Fibroblast of lung (primary cell): Measurements from ENCODE around the gene METTL15.

Experiments
- EZH2 ChIP-seq: IDR thresholded peaks from 2 replicates; pipeline ENCODE4 v1.5.1; 2012; ENCODE audit warnings: low read length, control low read depth, mild to moderate bottlenecking; ENCODE audit errors: missing control alignments
- TF ChIP-seq, protein P1 (sequence below), 2 donors: IDR thresholded peaks in 1 of 2; conservative IDR thresholded peaks in 1 of 2; 1 replicate in 1 of 2; 2 replicates in 1 of 2; pipeline ENCODE4 v1.5.1; 2011 to 2012; ENCODE audit warnings: low read length in 2 of 2, control low read depth in 1 of 2, inconsistent platforms in 1 of 2, low read depth in 1 of 2, mild to moderate bottlenecking in 1 of 2

DNA sequence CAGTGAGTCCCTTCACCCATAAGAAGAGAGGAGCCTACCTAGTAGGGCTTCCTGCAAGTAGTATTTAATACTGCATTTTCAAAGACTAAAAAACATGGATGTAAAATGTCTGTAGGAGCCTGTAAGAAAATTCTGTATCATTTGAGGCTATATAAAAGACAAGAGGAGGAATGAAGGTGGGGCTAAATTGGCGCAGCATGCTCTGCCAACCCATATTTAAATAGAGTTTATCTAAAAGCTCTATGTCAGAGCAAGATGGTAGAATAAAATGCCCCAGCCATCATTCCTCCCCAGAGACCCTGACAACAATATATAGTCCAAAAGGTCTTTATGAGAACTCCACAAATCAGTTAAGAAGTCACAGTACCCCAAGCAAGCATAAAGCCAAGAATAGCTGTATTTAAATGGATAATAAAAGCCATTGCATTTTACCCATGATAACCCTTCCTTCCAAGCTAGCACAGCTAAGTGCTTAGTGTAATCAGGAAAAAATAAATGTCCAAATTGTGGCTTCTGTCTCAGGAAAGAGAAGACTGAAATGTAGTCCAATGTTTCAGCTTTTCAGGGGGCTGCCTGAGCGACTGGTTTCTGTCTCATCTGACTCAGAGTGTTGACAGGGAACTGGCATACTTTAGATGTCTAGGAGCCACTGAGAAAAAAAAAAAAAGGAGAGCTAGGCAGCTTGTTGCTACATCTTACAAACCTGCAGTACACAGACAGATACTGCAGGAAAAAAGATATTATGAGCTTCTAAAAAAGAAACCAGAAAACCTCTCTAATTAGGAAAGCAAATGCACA is 258.6 kb downstream of the METTL15 start:
- TF ChIP-seq, protein P1, sequence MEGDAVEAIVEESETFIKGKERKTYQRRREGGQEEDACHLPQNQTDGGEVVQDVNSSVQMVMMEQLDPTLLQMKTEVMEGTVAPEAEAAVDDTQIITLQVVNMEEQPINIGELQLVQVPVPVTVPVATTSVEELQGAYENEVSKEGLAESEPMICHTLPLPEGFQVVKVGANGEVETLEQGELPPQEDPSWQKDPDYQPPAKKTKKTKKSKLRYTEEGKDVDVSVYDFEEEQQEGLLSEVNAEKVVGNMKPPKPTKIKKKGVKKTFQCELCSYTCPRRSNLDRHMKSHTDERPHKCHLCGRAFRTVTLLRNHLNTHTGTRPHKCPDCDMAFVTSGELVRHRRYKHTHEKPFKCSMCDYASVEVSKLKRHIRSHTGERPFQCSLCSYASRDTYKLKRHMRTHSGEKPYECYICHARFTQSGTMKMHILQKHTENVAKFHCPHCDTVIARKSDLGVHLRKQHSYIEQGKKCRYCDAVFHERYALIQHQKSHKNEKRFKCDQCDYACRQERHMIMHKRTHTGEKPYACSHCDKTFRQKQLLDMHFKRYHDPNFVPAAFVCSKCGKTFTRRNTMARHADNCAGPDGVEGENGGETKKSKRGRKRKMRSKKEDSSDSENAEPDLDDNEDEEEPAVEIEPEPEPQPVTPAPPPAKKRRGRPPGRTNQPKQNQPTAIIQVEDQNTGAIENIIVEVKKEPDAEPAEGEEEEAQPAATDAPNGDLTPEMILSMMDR (conservative IDR thresholded peaks at IDR 0.05 in 1 of 2, IDR thresholded peaks at IDR 0.05 in 1 of 2; ENCODE audit: low read depth in 1 of 2, low read length in 2 of 2) = no peak
- TF ChIP-seq EZH2 = no peak
